ENCODE results near the gene ST3GAL4.
"Not testable (repeated sequence)": the region's sequence is repeated elsewhere in the genome, so short reads cannot be mapped to it uniquely, and the experiment has no call there.

ST3GAL4 gene

GRCh38 chr11:126355324-126355925, at the start of gene ST3GAL4:
ST3GAL4 (plus strand) TSS chr11:126355686; CDS start chr11:126406156, 50,470 bp downstream.
- DNase-seq: peak; percentile 92

- no peak for DNase-seq
These were observed 49.8 kb upstream of the ST3GAL4 start for GRCh38 chr11:126305699-126306098.

- peak; percentile 54 for DNase-seq
These were observed 47.8 kb upstream of the ST3GAL4 start for GRCh38 chr11:126307706-126308105.

GRCh38 chr11:126308271-126308671, 47.2 kb upstream of the ST3GAL4 start:
- DNase-seq: peak; percentile 67

- not testable (repeated sequence) for DNase-seq
These were observed 46.7 kb upstream of the ST3GAL4 start for GRCh38 chr11:126308771-126309170.

GRCh38 chr11:126310200-126310991, 45.1 kb upstream of the ST3GAL4 start:
- DNase-seq: peak; percentile 57

- no peak for DNase-seq
These were observed 44.5 kb upstream of the ST3GAL4 start for GRCh38 chr11:126310992-126311310.

GRCh38 chr11:126311401-126312291, 43.8 kb upstream of the ST3GAL4 start:
- no peak for DNase-seq

GRCh38 chr11:126312961-126313360, 42.5 kb upstream of the ST3GAL4 start:
- peak; percentile 30 for DNase-seq

- DNase-seq: no peak
These were observed 41.7 kb upstream of the ST3GAL4 start for GRCh38 chr11:126313826-126314225.

GRCh38 chr11:126317432-126317755, 38.1 kb upstream of the ST3GAL4 start:
- DNase-seq: no peak

- no peak for DNase-seq
These were observed 37.5 kb upstream of the ST3GAL4 start for GRCh38 chr11:126317756-126318573.

- DNase-seq: no peak
These were observed 36.7 kb upstream of the ST3GAL4 start for GRCh38 chr11:126318574-126319373.

- DNase-seq: no peak
These were observed 36.1 kb upstream of the ST3GAL4 start for GRCh38 chr11:126319374-126319740.

GRCh38 chr11:126322996-126323395, 32.5 kb upstream of the ST3GAL4 start:
- DNase-seq: no peak

- no peak for DNase-seq
These were observed 28.0 kb upstream of the ST3GAL4 start for GRCh38 chr11:126327281-126328000.

- DNase-seq: no peak
These were observed 27.5 kb upstream of the ST3GAL4 start for GRCh38 chr11:126328001-126328390.

- no peak for DNase-seq
These were observed 27.0 kb upstream of the ST3GAL4 start for GRCh38 chr11:126328444-126328843.

GRCh38 chr11:126328938-126329643, 26.4 kb upstream of the ST3GAL4 start:
- DNase-seq: no peak

GRCh38 chr11:126329644-126330211, 25.8 kb upstream of the ST3GAL4 start:
- no peak for DNase-seq
